ENCODE results near the gene RBBP5.

DNA sequence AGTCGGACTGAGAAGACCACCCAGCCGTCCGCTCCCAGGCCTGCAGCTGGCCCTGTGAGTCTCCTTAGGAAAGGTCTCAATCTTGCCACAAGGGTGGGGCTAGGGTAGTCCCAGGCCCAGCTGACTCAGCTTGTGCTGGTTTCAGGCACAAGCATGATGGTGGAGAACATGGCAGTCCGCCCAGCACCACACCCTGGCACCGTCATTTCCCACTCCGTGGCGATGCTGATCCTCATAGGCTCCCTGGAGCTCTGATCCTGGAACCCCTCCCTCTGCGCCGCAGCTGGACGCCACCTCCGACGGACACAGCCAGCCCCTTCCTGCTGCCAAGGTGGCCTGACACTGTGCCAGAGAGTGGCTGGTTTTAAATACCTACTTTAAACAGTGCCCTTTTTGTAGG is 48.3 kb downstream of the RBBP5 start:
- TF ChIP-seq CTCF (IDR thresholded peaks at IDR 0.05) (no peak), POLR2A (IDR thresholded peaks at IDR 0.05) (no peak)

Data from uterus (tissue), 2 donors.